Measurements from ENCODE around the gene MACF1.
"Not testable (repeated sequence)": the region's sequence is repeated elsewhere in the genome, so short reads cannot be mapped to it uniquely, and the experiment has no call there.

MACF1 gene

DNA sequence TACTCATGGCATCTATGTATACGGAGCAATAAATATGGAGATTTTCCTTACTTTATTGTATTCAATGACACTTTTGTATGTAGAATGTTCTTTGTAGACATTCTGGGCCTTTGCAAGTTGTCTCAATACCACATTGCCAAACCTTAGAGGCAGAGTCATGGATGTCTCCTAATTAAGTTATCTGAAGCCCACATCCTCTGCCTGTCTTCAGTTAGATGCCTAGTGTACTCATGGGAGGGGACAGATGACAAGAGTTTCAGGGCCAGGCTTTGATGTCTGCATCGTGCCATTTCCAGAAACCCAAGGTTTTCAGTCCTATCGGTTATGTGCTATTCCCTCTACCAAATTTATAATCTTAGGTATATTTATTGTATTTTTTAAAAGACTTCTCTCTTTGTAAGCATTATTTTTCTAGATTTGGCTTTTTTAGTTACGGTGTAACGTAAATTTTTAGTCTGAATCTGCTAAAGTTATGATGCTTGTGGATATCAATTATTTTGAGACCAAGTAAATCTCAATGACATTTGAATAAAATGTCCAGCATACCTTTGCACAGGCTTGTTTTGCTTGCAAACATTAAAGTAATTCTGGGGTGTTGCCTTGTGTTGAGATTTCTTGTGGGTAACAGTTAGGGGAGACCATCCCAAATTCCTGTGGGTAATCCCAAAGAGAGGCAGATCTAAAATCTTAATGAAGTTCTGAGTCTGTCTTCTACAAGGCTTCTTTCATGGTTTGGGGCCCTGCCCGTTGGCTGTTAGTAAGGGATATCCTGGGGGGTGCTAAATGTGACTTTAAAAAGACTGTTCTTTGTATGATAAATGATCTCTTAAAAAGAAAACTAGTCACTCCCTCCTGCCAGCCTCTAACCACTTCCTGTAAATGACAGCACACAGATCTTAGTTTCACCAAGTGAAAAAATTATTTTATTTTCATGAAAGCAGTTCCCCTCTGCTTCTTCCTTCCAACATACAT lies 8.0 kb upstream of the MACF1 start:
- Histone ChIP-seq H3K27me3 (replicated peaks; ENCODE audit: control insufficient read depth, insufficient read depth, low read length, poor library complexity, severe bottlenecking) (no peaks in the 10 kb centered on the region), H3K27ac (ENCODE audit: insufficient read depth, low read length, poor library complexity, severe bottlenecking) (peak overlapping the region; percentile 84), H3K36me3 (ENCODE audit: control insufficient read depth, insufficient read depth, low read length) (no peaks in the 10 kb centered on the region), H3K4me1 (ENCODE audit: control insufficient read depth, insufficient read depth, low read length, poor library complexity, severe bottlenecking) (peaks cover 43% of the 10 kb centered on the region), H3K9me3 (ENCODE audit: control insufficient read depth, low read length) (no peaks in the 10 kb centered on the region), H3K4me3 (ENCODE audit: insufficient read depth, low read depth, low read length, poor library complexity, severe bottlenecking) (no peak overlapping the region)
- peak in 1 of 3 donors; percentile 54 for DNase-seq

DNA sequence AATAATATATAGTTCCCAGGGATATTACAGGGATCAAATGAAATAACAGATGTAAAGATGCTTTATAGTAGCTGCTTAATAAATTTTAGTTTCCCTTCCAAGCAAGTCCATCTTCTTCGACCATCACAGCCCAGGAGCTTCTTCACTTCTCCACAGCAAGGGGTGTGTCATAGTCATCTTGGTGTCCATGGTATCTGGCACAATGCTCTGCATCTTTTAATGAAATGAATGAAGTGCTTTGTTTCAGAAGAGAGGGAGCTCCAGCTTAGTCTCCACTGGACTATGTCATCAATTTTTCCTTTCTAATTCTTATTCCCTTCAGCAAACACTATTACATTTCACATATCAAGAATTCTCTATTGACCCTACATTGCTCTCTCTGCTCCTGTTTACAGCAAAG lies 4.9 kb upstream of the MACF1 start:
- H3K27ac ChIP-seq (ENCODE audit: insufficient read depth, low read length, poor library complexity, severe bottlenecking) = no peak overlapping the region
- no peaks in the 10 kb centered on the region for H3K27me3 ChIP-seq (replicated peaks; ENCODE audit: control insufficient read depth, insufficient read depth, low read length, poor library complexity, severe bottlenecking)
- no peaks in the 10 kb centered on the region for H3K36me3 ChIP-seq (ENCODE audit: control insufficient read depth, insufficient read depth, low read length)

DNA sequence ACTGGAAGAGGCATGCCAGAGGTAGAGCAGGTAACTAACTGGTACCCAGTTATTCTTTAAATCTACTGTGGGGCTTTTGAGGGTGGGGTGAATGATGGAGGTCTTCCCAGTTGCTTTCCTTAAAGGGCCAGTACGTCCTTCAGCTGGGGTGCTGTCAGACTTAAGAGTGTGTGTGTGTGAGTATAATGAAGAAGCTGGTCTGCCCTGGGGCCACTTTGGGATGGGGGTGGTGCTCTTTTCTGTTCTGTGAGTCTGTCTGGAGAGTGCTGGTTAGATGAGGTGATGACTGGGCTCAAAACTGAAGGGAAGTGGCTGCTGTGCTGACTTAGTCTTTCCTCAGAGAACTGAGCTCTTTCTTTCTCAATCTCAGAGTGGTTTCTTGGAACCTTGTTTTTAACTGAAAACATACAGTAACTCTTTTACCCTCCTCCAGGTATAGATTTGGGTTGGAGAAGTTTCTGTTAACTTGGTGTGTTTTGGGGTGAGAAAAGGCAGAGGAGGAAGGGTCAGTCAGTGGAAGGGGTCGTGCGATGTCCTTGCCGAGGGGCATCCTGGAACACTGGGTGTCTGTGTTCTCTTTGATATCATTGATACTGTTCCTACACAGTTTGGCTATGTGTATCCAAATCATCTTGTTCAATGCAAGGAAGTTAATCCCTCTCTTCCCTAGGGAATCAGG lies 746 bp downstream of the MACF1 start:
- Histone ChIP-seq H3K36me3 (ENCODE audit: control insufficient read depth, insufficient read depth, low read length) (no peaks in the 10 kb centered on the region), H3K4me1 (ENCODE audit: control insufficient read depth, insufficient read depth, low read length, poor library complexity, severe bottlenecking) (peaks cover 22% of the 10 kb centered on the region), H3K27me3 (replicated peaks; ENCODE audit: control insufficient read depth, insufficient read depth, low read length, poor library complexity, severe bottlenecking) (no peaks in the 10 kb centered on the region), H3K9me3 (ENCODE audit: control insufficient read depth, low read length) (no peaks in the 10 kb centered on the region), H3K27ac (ENCODE audit: insufficient read depth, low read length, poor library complexity, severe bottlenecking) (peak overlapping the region; percentile 63), H3K4me3 (ENCODE audit: insufficient read depth, low read depth, low read length, poor library complexity, severe bottlenecking) (peak overlapping the region; percentile 60)
- DNase-seq = peak in 1 of 3 donors; percentile 25

More for the DNA sequence above, 4.9 kb upstream of the MACF1 start:
- DNase-seq = no peak
- H3K4me3 ChIP-seq (ENCODE audit: insufficient read depth, low read depth, low read length, poor library complexity, severe bottlenecking) = no peak overlapping the region
- H3K4me1 ChIP-seq (ENCODE audit: control insufficient read depth, insufficient read depth, low read length, poor library complexity, severe bottlenecking) = peaks cover 29% of the 10 kb centered on the region
- H3K9me3 ChIP-seq (ENCODE audit: control insufficient read depth, low read length) = no peaks in the 10 kb centered on the region

GRCh38 chr1:39205781-39206464 lies 1.4 kb downstream of the MACF1 start:
- Histone ChIP-seq H3K36me3 (ENCODE audit: control insufficient read depth, insufficient read depth, low read length) (no peaks in the 10 kb centered on the region), H3K4me3 (ENCODE audit: insufficient read depth, low read depth, low read length, poor library complexity, severe bottlenecking) (peak overlapping the region; percentile 60), H3K27ac (ENCODE audit: insufficient read depth, low read length, poor library complexity, severe bottlenecking) (peak overlapping the region; percentile 63), H3K9me3 (ENCODE audit: control insufficient read depth, low read length) (no peaks in the 10 kb centered on the region), H3K4me1 (ENCODE audit: control insufficient read depth, insufficient read depth, low read length, poor library complexity, severe bottlenecking) (peaks cover 22% of the 10 kb centered on the region), H3K27me3 (replicated peaks; ENCODE audit: control insufficient read depth, insufficient read depth, low read length, poor library complexity, severe bottlenecking) (no peaks in the 10 kb centered on the region)
- DNase-seq = no peak

- not testable (repeated sequence) for H3K9me3 ChIP-seq (ENCODE audit: control insufficient read depth, low read length); H3K27me3 ChIP-seq (replicated peaks; ENCODE audit: control insufficient read depth, insufficient read depth, low read length, poor library complexity, severe bottlenecking); H3K4me3 ChIP-seq (ENCODE audit: insufficient read depth, low read depth, low read length, poor library complexity, severe bottlenecking); H3K27ac ChIP-seq (ENCODE audit: insufficient read depth, low read length, poor library complexity, severe bottlenecking); H3K36me3 ChIP-seq (ENCODE audit: control insufficient read depth, insufficient read depth, low read length); DNase-seq
- H3K4me1 ChIP-seq (ENCODE audit: control insufficient read depth, insufficient read depth, low read length, poor library complexity, severe bottlenecking) = peaks cover 20% of the 10 kb centered on the region
These were observed 3.9 kb downstream of the MACF1 start for GRCh38 chr1:39208360-39208759.

DNA sequence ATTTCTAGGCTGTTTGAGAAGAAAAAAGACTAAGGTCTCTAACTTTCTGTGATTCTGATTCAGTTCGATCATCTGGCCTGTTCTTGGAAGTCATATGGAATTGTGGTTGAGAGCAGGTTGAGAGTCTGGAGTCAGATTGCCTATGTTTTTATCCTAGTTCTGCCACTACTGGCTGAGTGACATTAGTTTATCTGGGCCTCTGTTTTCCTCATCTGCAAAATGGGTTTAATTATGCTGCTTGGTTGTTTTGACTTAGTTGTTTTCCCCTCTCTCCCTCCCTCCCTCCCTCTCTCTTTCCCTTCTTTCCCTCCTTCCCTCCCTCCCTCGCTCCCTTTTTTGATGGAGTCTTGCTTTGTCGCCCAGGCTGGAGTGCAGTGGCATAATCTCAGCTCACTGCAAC lies 6.2 kb downstream of the MACF1 start:
- DNase-seq = no peak
- Histone ChIP-seq H3K9me3 (ENCODE audit: control insufficient read depth, low read length) (no peaks in the 10 kb centered on the region), H3K4me3 (ENCODE audit: insufficient read depth, low read depth, low read length, poor library complexity, severe bottlenecking) (no peak overlapping the region), H3K4me1 (ENCODE audit: control insufficient read depth, insufficient read depth, low read length, poor library complexity, severe bottlenecking) (peaks cover 23% of the 10 kb centered on the region), H3K36me3 (ENCODE audit: control insufficient read depth, insufficient read depth, low read length) (no peaks in the 10 kb centered on the region), H3K27me3 (replicated peaks; ENCODE audit: control insufficient read depth, insufficient read depth, low read length, poor library complexity, severe bottlenecking) (no peaks in the 10 kb centered on the region), H3K27ac (ENCODE audit: insufficient read depth, low read length, poor library complexity, severe bottlenecking) (no peak overlapping the region)

DNA sequence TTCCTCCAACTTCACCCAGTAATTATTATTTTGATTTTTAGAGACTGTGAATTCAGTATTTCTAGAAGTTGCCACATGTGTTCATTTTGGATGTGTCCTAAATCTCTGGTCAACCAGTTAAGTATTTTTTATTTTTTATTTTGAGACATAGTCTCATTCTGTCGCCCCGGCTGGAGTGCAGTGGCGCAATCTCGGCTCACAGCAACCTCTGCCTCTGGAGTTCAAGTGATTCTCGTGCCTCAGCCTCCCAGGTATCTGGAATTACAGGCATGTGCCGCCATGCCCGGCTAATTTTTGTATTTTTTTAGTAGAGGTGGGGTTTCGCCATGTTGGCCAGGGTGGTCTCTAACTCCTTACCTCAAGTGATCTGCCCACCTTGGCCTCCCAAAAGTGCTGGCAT lies 8.0 kb downstream of the MACF1 start:
- no peak overlapping the region for H3K4me3 ChIP-seq (ENCODE audit: insufficient read depth, low read depth, low read length, poor library complexity, severe bottlenecking)
- no peaks in the 10 kb centered on the region for H3K27me3 ChIP-seq (replicated peaks; ENCODE audit: control insufficient read depth, insufficient read depth, low read length, poor library complexity, severe bottlenecking)
- no peaks in the 10 kb centered on the region for H3K36me3 ChIP-seq (ENCODE audit: control insufficient read depth, insufficient read depth, low read length)
- H3K9me3 ChIP-seq (ENCODE audit: control insufficient read depth, low read length) = no peaks in the 10 kb centered on the region
- DNase-seq = no peak
- peaks cover 19% of the 10 kb centered on the region for H3K4me1 ChIP-seq (ENCODE audit: control insufficient read depth, insufficient read depth, low read length, poor library complexity, severe bottlenecking)
- H3K27ac ChIP-seq (ENCODE audit: insufficient read depth, low read length, poor library complexity, severe bottlenecking) = no peak overlapping the region

DNA sequence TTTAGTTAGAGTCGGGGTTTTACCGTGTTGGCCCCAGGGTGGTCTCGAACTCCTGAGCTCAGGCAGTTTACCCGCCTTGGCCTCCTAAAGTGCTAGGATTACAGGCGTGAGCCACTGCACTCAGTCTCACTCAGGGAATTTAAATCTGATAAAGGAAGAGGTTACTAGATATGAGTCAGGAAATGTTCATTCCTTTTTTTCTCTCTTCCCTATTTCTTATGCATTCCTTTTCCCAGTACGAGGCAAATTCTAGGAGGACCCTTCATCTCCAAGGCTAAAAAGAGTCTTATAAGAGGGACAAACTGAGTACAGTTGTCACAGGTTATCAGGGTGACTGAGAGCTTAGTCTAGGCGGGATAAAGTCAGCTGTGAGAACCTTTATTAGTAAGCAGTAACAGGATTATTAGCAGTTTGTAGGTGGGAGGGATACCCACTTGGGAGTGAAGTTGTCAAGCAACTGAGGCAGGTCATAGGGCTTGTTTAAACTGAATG lies 9.1 kb downstream of the MACF1 start:
- no peak for DNase-seq
- H3K4me3 ChIP-seq (ENCODE audit: insufficient read depth, low read depth, low read length, poor library complexity, severe bottlenecking) = no peak overlapping the region

DNA sequence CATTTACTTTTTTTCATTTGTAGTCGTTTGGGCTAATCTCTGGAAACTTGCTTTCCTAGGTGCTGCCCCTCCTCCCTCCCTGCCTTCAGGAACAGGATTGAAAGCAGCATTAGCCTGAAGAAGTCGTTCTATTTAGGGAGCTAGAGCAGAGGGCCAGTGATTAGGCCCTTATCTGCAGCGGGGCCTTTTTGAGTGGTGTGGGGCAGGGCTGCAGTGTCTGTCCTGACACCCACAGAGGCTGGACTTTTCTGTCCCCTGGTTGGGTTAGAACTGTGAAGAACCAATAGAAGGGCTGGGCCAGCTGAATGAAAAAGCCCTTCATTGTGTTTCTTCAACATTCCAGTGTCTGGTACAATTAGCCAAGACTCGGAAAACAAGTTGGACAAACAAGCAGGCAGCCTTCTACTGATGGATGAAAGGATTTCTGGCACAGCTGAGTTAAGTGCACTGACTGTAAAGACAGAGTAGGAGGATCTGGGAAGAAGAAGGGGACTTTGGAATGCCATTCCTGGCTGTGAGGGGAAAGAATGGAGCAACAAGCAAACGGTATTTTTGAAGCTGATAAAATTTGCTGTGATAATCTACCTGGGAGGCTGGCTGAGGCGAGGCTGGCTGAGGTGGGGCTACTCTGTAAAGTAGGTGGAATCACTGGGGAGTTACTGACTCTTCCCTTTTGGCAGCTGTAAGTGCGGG lies 9.7 kb downstream of the MACF1 start:
- H3K4me3 ChIP-seq (ENCODE audit: insufficient read depth, low read depth, low read length, poor library complexity, severe bottlenecking) = no peak overlapping the region
- no peaks in the 10 kb centered on the region for H3K27me3 ChIP-seq (replicated peaks; ENCODE audit: control insufficient read depth, insufficient read depth, low read length, poor library complexity, severe bottlenecking)
- no peaks in the 10 kb centered on the region for H3K9me3 ChIP-seq (ENCODE audit: control insufficient read depth, low read length)
- peaks cover 30% of the 10 kb centered on the region for H3K4me1 ChIP-seq (ENCODE audit: control insufficient read depth, insufficient read depth, low read length, poor library complexity, severe bottlenecking)
- no peaks in the 10 kb centered on the region for H3K36me3 ChIP-seq (ENCODE audit: control insufficient read depth, insufficient read depth, low read length)
- H3K27ac ChIP-seq (ENCODE audit: insufficient read depth, low read length, poor library complexity, severe bottlenecking) = peak overlapping the region; percentile 74
- DNase-seq = no peak

More for the DNA sequence above, 9.1 kb downstream of the MACF1 start:
- Histone ChIP-seq H3K36me3 (ENCODE audit: control insufficient read depth, insufficient read depth, low read length) (no peaks in the 10 kb centered on the region), H3K27ac (ENCODE audit: insufficient read depth, low read length, poor library complexity, severe bottlenecking) (no peak overlapping the region), H3K9me3 (ENCODE audit: control insufficient read depth, low read length) (no peaks in the 10 kb centered on the region), H3K4me1 (ENCODE audit: control insufficient read depth, insufficient read depth, low read length, poor library complexity, severe bottlenecking) (peaks cover 28% of the 10 kb centered on the region), H3K27me3 (replicated peaks; ENCODE audit: control insufficient read depth, insufficient read depth, low read length, poor library complexity, severe bottlenecking) (no peaks in the 10 kb centered on the region)
